Fibroblast of lung (primary cell): Measurements from ENCODE around the gene TCF7L1. TPM values are rescaled to one million over a fixed set of nuclear protein-coding genes. Genes with fewer than 3 reads are reported as not detected.

ENCODE experiments used
- DNase-seq, 2 donors: peaks; one replicate each; pipeline versions ENCODE4 v3.0.0 to v3.0.0-alpha.2; 2010; ENCODE audit warnings: low read depth in 2 of 2
- H2AFZ ChIP-seq: 2 replicates; pipeline ENCODE4 v1.5.1; 2012; ENCODE audit warnings: low read length, control low read depth, inconsistent platforms
- H3K27ac ChIP-seq: 2 replicates; pipeline ENCODE4 v1.5.1; 2011; ENCODE audit warnings: low read length, control low read depth; ENCODE audit not compliant: insufficient read depth
- H3K27me3 ChIP-seq: 2 replicates; pipeline ENCODE4 v1.5.1; 2011; ENCODE audit warnings: mild to moderate bottlenecking, low read length; ENCODE audit not compliant: control insufficient read depth, insufficient read depth
- H3K36me3 ChIP-seq: 2 replicates; pipeline ENCODE4 v1.5.1; 2011; ENCODE audit warnings: low read length; ENCODE audit not compliant: control insufficient read depth, insufficient read depth
- H3K4me1 ChIP-seq: 2 replicates; pipeline ENCODE4 v1.5.1; 2011; ENCODE audit warnings: low read length; ENCODE audit not compliant: control insufficient read depth, insufficient read depth; ENCODE audit errors: extremely low read depth
- H3K4me2 ChIP-seq: 2 replicates; pipeline ENCODE4 v1.5.1; 2011; ENCODE audit warnings: low read length, control low read depth; ENCODE audit not compliant: insufficient read depth; ENCODE audit errors: extremely low read depth
- H3K4me3 ChIP-seq, 4 experiments: fragments of 200-600 bp in 1 of 4; sonication (generic) in 1 of 4; replicated peaks in 1 of 4; 2 replicates each; pipeline ENCODE4 v1.5.1; 2011 to 2016; ENCODE audit warnings: low read length in 4 of 4, low read depth in 3 of 4, mild to moderate bottlenecking in 3 of 4, control low read depth in 2 of 4, inconsistent platforms in 1 of 4, mixed read lengths in 1 of 4; ENCODE audit not compliant: insufficient read depth in 1 of 4; ENCODE audit errors: control extremely low read depth in 1 of 4
- H3K79me2 ChIP-seq: 2 replicates; pipeline ENCODE4 v1.5.1; 2012; ENCODE audit warnings: mild to moderate bottlenecking, low read length, inconsistent platforms; ENCODE audit not compliant: control insufficient read depth, insufficient read depth
- H3K9ac ChIP-seq: 2 replicates; pipeline ENCODE4 v1.5.1; 2011; ENCODE audit warnings: mild to moderate bottlenecking, low read length, control low read depth; ENCODE audit not compliant: insufficient read depth
- H3K9me3 ChIP-seq: 2 replicates; pipeline ENCODE4 v1.5.1; 2012; ENCODE audit warnings: low read depth, low read length; ENCODE audit not compliant: control insufficient read depth, insufficient read depth
- H4K20me1 ChIP-seq: 2 replicates; pipeline ENCODE4 v1.5.1; 2011; ENCODE audit warnings: low read length; ENCODE audit not compliant: control insufficient read depth, insufficient read depth; ENCODE audit errors: extremely low read depth
- EZH2 ChIP-seq: IDR thresholded peaks from 2 replicates; pipeline ENCODE4 v1.5.1; 2012; ENCODE audit warnings: low read length, control low read depth, mild to moderate bottlenecking; ENCODE audit errors: missing control alignments
- polyA plus RNA-seq, 2 donors: library from polyadenylated mRNA; depleted of rRNA in 1 of 2; stranded (reverse) in 1 of 2; unstranded in 1 of 2; fragments of >200 nt; gene quantifications; 2 replicates each; pipeline ENCODE4 v1.2.1, GENCODE V29; 2011 to 2012; ENCODE audit warnings: missing spikeins in 1 of 2
- total RNA-seq: library from RNA; depleted of rRNA; stranded (reverse); fragments of >200 nt; gene quantifications from 2 replicates; pipeline ENCODE4 v1.2.1, GENCODE V29; 2014
- TF ChIP-seq, protein P1 (sequence below), 2 donors: IDR thresholded peaks in 1 of 2; conservative IDR thresholded peaks in 1 of 2; 1 replicate in 1 of 2; 2 replicates in 1 of 2; pipeline ENCODE4 v1.5.1; 2011 to 2012; ENCODE audit warnings: low read length in 2 of 2, control low read depth in 1 of 2, inconsistent platforms in 1 of 2, low read depth in 1 of 2, mild to moderate bottlenecking in 1 of 2

TCF7L1 gene
- total and polyA plus RNA-seq, 2 donors (not counting 1 experiment from before 2014, with no cell fraction given) = 0.83 to 1.5 TPM

DNA sequence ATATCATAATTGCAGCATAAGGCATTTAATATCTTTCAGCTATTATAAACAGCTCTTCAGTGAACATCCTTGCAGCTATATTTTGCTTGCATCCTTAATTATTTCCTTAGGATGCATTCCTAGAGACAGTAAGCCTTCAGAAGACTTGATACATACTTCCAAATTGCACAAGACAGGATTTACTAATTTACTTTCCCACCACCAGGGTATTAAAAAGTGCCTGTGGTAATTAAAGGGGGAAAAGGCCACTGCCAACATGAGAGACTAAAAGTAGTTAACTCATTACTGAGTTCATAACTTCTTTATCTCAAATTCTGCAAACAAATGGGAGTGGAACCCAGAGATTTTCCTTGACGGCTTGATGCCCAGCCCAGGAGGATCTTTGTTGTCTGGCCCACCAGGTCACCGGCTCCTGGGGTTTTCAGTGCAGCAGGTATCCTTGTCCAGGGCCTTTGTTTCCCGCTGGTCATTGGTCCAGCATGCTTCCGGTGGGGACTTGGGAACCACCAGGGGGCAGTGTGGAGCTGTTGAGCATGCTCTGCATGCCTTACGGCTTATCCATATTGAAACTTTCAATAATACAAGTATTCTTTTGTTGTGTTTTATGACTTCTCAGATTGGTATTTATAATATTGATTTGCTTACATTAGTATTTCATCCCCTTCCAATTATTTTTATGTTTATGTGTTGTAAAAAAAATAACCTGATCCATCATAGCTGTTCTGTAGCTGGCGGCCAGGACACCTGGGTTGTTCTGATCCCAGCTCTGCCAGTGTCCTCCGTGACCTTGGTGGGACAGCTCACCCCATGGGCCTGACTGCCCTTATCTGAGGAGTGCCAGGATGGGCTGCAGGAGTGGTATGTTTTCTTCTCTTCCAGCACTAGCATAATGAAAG lies 133.2 kb downstream of the TCF7L1 start:
- Histone ChIP-seq H3K27ac (no peak overlapping the region), H3K4me2 (no peak overlapping the region), H3K4me1 (no peaks in the 10 kb centered on the region), H3K4me3 (no peak overlapping the region), H3K9me3 (no peaks in the 10 kb centered on the region), H3K79me2 (no peaks in the 10 kb centered on the region), H3K9ac (no peak overlapping the region), H3K36me3 (no peaks in the 10 kb centered on the region), H3K27me3 (no peaks in the 10 kb centered on the region), H4K20me1 (no peaks in the 10 kb centered on the region), H2AFZ (no peak overlapping the region)
- TF ChIP-seq, protein P1, sequence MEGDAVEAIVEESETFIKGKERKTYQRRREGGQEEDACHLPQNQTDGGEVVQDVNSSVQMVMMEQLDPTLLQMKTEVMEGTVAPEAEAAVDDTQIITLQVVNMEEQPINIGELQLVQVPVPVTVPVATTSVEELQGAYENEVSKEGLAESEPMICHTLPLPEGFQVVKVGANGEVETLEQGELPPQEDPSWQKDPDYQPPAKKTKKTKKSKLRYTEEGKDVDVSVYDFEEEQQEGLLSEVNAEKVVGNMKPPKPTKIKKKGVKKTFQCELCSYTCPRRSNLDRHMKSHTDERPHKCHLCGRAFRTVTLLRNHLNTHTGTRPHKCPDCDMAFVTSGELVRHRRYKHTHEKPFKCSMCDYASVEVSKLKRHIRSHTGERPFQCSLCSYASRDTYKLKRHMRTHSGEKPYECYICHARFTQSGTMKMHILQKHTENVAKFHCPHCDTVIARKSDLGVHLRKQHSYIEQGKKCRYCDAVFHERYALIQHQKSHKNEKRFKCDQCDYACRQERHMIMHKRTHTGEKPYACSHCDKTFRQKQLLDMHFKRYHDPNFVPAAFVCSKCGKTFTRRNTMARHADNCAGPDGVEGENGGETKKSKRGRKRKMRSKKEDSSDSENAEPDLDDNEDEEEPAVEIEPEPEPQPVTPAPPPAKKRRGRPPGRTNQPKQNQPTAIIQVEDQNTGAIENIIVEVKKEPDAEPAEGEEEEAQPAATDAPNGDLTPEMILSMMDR (conservative IDR thresholded peaks at IDR 0.05 in 1 of 2, IDR thresholded peaks at IDR 0.05 in 1 of 2; ENCODE audit: low read depth in 1 of 2, low read length in 2 of 2) = peak; percentile 82 to 90
- no peak for TF ChIP-seq EZH2
- DNase-seq = peak; percentile 40 to 67

DNA sequence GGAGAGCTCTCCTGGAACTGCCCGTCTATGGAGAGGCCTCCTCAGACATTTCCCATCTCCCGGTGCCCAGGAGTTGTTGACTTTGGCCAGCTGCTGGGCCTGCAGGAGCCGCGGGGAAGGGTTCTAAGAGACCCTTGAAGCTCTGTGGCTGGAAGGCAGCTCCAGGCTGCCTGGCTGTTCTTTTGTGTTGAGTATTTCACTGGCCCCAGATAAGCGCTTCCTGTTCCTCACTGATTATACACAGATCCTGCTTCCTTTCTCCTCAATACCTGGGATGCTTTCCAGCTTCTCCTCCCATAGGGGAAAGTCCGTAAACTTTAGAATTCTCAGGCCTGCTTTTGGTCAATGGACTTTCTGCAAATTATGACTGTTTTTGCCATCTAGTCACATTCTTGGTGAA lies 136.8 kb downstream of the TCF7L1 start:
- Histone ChIP-seq H3K27me3 (no peaks in the 10 kb centered on the region), H3K4me2 (no peak overlapping the region), H4K20me1 (no peaks in the 10 kb centered on the region), H3K79me2 (no peaks in the 10 kb centered on the region), H2AFZ (no peak overlapping the region), H3K4me1 (peaks cover 7% of the 10 kb centered on the region), H3K9ac (no peak overlapping the region), H3K36me3 (no peaks in the 10 kb centered on the region), H3K4me3 (no peak overlapping the region), H3K27ac (no peak overlapping the region), H3K9me3 (no peaks in the 10 kb centered on the region)
- TF ChIP-seq, protein P1 (conservative IDR thresholded peaks at IDR 0.05 in 1 of 2, IDR thresholded peaks at IDR 0.05 in 1 of 2; ENCODE audit: low read depth in 1 of 2, low read length in 2 of 2) = no peak
- no peak for TF ChIP-seq EZH2
- DNase-seq = peak in 1 of 2 donors; percentile 38

DNA sequence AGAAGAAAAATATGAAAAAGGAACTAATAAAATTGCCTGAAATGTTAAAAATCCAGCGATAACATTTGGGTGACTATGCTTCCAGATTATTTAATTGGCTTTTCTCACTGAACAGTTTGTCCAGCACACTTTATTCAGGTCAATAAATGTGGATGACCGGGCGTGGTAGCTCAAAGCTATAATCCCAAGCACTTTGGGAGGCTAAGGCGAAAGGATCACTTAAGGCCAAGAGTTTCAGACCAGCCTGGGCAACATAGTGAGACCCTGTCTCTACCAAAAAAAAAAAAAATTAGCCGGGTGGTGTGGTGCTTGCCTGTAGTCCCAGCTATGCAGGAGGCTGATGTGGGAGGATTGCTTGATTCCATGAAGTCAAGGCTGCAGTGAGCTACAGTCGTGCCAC lies 139.2 kb downstream of the TCF7L1 start:
- H3K4me1 ChIP-seq = peaks cover 17% of the 10 kb centered on the region
- H3K27me3 ChIP-seq = no peaks in the 10 kb centered on the region
- H3K79me2 ChIP-seq = no peaks in the 10 kb centered on the region
- no peak for TF ChIP-seq EZH2
- TF ChIP-seq, protein P1 (conservative IDR thresholded peaks at IDR 0.05 in 1 of 2, IDR thresholded peaks at IDR 0.05 in 1 of 2; ENCODE audit: low read depth in 1 of 2, low read length in 2 of 2) = no peak
- H2AFZ ChIP-seq = no peak overlapping the region
- no peak overlapping the region for H3K4me2 ChIP-seq
- no peaks in the 10 kb centered on the region for H4K20me1 ChIP-seq
- no peak overlapping the region for H3K27ac ChIP-seq
- no peak for DNase-seq
- H3K36me3 ChIP-seq = no peaks in the 10 kb centered on the region
- H3K9me3 ChIP-seq = no peaks in the 10 kb centered on the region
- H3K4me3 ChIP-seq = no peak overlapping the region
- no peak overlapping the region for H3K9ac ChIP-seq
